GM20431 (cell line): ENCODE data around the gene ITPK1.

Source experiments
- in situ Hi-C: fragments of 300-500 bp; cut with MseI, MboI; formaldehyde crosslinking; loops from one replicate; pipeline ENCODE4 v1.15.0; 2020; ENCODE audit warnings: low sequenced_read_pairs; ENCODE audit not compliant: unreplicated experiment

The ITPK1 gene

GRCh38 chr14:92932448-92933395, 183.0 kb downstream of the ITPK1 start:
- in situ Hi-C loops, result no loop called here

GRCh38 chr14:92931681-92932447, 183.9 kb downstream of the ITPK1 start:
- in situ Hi-C loops, result no loop called here

- in situ Hi-C loops, result no loop called here
Observed at GRCh38 chr14:92930737-92931602, 184.8 kb downstream of the ITPK1 start.

GRCh38 chr14:92929689-92930608, 185.8 kb downstream of the ITPK1 start:
- in situ Hi-C loops, result no loop called here

GRCh38 chr14:92928961-92929688, 186.6 kb downstream of the ITPK1 start:
- in situ Hi-C loops, result no loop called here

- in situ Hi-C loops, result no loop called here
Observed at GRCh38 chr14:92928258-92928629, 187.5 kb downstream of the ITPK1 start.

- in situ Hi-C loops, result no loop called here
Observed at GRCh38 chr14:92927349-92928257, 188.1 kb downstream of the ITPK1 start.

- in situ Hi-C loops, result no loop called here
Observed at GRCh38 chr14:92926931-92927330, 188.8 kb downstream of the ITPK1 start.

- in situ Hi-C loops, result no loop called here
Observed at GRCh38 chr14:92926180-92926845, 189.4 kb downstream of the ITPK1 start.

GRCh38 chr14:92925446-92925845, 190.3 kb downstream of the ITPK1 start:
- in situ Hi-C loops, result no loop called here

GRCh38 chr14:92924247-92924646, 191.5 kb downstream of the ITPK1 start:
- in situ Hi-C loops, result no loop called here

GRCh38 chr14:92923744-92924103, 192.0 kb downstream of the ITPK1 start:
- in situ Hi-C loops, result no loop called here

- in situ Hi-C loops, result no loop called here
Observed at GRCh38 chr14:92922883-92923743, 192.6 kb downstream of the ITPK1 start, which contains the start of gene CHGA. TSS of gene CHGA (plus strand) at chr14:92923150. CDS start at chr14:92923360, 210 bp downstream.

- in situ Hi-C loops, result no loop called here
Observed at GRCh38 chr14:92922155-92922735, 193.5 kb downstream of the ITPK1 start.

GRCh38 chr14:92920001-92920400, 195.7 kb downstream of the ITPK1 start:
- in situ Hi-C loops, result no loop called here

GRCh38 chr14:92917956-92918355, 197.8 kb downstream of the ITPK1 start:
- in situ Hi-C loops, result no loop called here
